ENCODE data around the gene BMF.

DNA sequence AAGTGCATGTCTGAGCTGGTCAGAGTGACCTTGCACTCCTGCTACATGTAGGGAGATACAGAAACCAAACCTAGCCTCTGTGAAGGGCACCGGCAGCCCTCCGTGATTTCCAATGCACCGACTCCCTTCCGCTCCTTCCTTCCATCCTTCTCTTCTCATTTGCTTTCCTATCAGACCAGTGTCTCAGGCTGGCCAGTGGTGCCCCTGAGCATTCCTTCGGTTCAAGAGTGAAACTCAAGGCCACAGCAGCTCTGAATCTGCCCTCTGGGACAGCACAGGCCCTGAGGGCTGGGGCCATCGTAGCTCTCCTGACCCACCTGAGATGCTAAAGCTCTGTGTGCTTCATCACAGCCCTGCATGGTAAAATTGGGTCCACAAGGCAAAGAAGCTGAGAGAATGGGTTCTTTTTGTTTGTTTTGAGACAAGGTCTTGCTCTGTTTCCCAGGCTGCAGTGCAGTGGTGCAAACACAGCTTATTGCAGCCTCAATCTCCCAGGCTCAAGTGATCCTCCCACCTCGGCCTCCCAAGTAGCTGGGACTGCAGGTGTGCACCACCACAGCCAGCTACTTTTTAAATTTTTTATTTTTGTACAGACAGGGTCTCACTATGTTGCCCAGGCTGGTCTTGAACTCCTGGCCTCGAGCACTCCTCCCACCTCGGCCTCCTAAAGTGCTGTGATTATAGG lies 2.3 kb upstream of the BMF start:
- TF ChIP-seq, protein P1, sequence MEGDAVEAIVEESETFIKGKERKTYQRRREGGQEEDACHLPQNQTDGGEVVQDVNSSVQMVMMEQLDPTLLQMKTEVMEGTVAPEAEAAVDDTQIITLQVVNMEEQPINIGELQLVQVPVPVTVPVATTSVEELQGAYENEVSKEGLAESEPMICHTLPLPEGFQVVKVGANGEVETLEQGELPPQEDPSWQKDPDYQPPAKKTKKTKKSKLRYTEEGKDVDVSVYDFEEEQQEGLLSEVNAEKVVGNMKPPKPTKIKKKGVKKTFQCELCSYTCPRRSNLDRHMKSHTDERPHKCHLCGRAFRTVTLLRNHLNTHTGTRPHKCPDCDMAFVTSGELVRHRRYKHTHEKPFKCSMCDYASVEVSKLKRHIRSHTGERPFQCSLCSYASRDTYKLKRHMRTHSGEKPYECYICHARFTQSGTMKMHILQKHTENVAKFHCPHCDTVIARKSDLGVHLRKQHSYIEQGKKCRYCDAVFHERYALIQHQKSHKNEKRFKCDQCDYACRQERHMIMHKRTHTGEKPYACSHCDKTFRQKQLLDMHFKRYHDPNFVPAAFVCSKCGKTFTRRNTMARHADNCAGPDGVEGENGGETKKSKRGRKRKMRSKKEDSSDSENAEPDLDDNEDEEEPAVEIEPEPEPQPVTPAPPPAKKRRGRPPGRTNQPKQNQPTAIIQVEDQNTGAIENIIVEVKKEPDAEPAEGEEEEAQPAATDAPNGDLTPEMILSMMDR (IDR thresholded peaks at IDR 0.05): no peak
- TF ChIP-seq POLR2A (IDR thresholded peaks at IDR 0.05): no peak
